Adrenal gland (tissue), 12 donors: ENCODE data around the gene NAT8L. TPM values are rescaled to one million over a fixed set of nuclear protein-coding genes. Genes with fewer than 3 reads are reported as not detected.

ENCODE experiments used
- polyA plus RNA-seq, 3 donors: library from polyadenylated mRNA; stranded (reverse); fragments of 200-250 nt in 2 of 3; fragments of 350-450 nt in 1 of 3; fragmentation: Illumina TruSeq in 1 of 3; extraction: RNeasy Lipid Tissue Mini Kit (QIAGEN cat#74804) in 1 of 3; gene quantifications; one replicate each; pipeline ENCODE4 v1.2.3, GENCODE V29; 2013 to 2014
- total RNA-seq, 9 donors: library from RNA; depleted of rRNA in 4 of 9; stranded (reverse); fragments of >200 nt in 4 of 9; fragments of 120-200 nt in 1 of 9; fragmentation: NEBNext Ultra II Directional in 1 of 9; extraction: Animal tissue kit (Norgen Biotek cat#: 25700) in 1 of 9; gene quantifications; one replicate each; pipeline versions ENCODE4 v1.1.0 to v1.2.4, GENCODE V29; 2013 to 2023
- donor health status: healthy with polysubstance abuse.
- donor health status: Bipolar disorder and iron deficiency.
- donor health status: DM: yes; HTN: yes; CAD: no.
- donor health status: DM: no; HTN: no; CAD: no.
- donor health status: DM: no; HTN: no; CAD: no.
- donor health status: DM: yes; HTN: yes; CAD: no.

The NAT8L gene
- total and polyA plus RNA-seq, 12 donors, result 0.18 to 1.6 (median 0.49) TPM

Other genes starting within 250 kb of the NAT8L start
- gene LETM1, start 203.2 kb upstream of the NAT8L start, total RNA-seq, result 100 to 1,000 TPM in 1 of 9 donors, 10 to 100 TPM in 8; 20.7 to 117 (median 39.9) TPM
- 10 to 100 TPM; 20.8 to 36.0 (median 21.3) TPM for gene LETM1, start 203.2 kb upstream of the NAT8L start, polyA plus RNA-seq
- 100 to 1,000 TPM in 1 of 9 donors, 10 to 100 TPM in 8; 19.5 to 187 (median 27.8) TPM for gene NSD2, start 187.9 kb upstream of the NAT8L start, total RNA-seq
- gene NSD2, start 187.9 kb upstream of the NAT8L start, polyA plus RNA-seq, result 10 to 100 TPM; 11.1 to 21.1 (median 17.6) TPM
- gene NELFA, start 50.4 kb upstream of the NAT8L start, total RNA-seq, result 10 to 100 TPM; 13.5 to 50.3 (median 23.8) TPM
- 10 to 100 TPM in 2 of 3 donors, 1 to 10 TPM in 1; 8.5 to 55.2 (median 34.0) TPM for gene NELFA, start 50.4 kb upstream of the NAT8L start, polyA plus RNA-seq
- 10 to 100 TPM in 6 of 9 donors, 1 to 10 TPM in 3; 8.3 to 16.0 (median 12.8) TPM for gene HAUS3, start 182.8 kb downstream of the NAT8L start, total RNA-seq
- 10 to 100 TPM; 12.8 to 19.1 (median 13.5) TPM for gene HAUS3, start 182.8 kb downstream of the NAT8L start, polyA plus RNA-seq
- 1 to 10 TPM in 8 of 9 donors, under 1 TPM in 1; 0.69 to 5.7 (median 2.9) TPM for gene POLN, start 182.8 kb downstream of the NAT8L start, total RNA-seq
- gene POLN, start 182.8 kb downstream of the NAT8L start, polyA plus RNA-seq, result 10 to 100 TPM in 1 of 3 donors, 1 to 10 TPM in 2; 1.3 to 10.6 (median 6.3) TPM
- 100 to 1,000 TPM in 4 of 9 donors, 10 to 100 TPM in 5; 24.2 to 133 (median 96.6) TPM for gene MXD4, start 202.8 kb downstream of the NAT8L start, total RNA-seq
- gene MXD4, start 202.8 kb downstream of the NAT8L start, polyA plus RNA-seq, result 100 to 1,000 TPM in 1 of 3 donors, 10 to 100 TPM in 2; 13.9 to 245 (median 61.6) TPM